ENCODE measurements around the gene KLRD1. TPM values are rescaled to one million over a fixed set of nuclear protein-coding genes. Genes with fewer than 3 reads are reported as not detected.
"Not testable (repeated sequence)": the region's sequence is repeated elsewhere in the genome, so short reads cannot be mapped to it uniquely, and the experiment has no call there.

The KLRD1 gene
- total RNA-seq, 4 donors from 2014 or later, result 0.02 to 1.9 (median 0.18) TPM

DNA sequence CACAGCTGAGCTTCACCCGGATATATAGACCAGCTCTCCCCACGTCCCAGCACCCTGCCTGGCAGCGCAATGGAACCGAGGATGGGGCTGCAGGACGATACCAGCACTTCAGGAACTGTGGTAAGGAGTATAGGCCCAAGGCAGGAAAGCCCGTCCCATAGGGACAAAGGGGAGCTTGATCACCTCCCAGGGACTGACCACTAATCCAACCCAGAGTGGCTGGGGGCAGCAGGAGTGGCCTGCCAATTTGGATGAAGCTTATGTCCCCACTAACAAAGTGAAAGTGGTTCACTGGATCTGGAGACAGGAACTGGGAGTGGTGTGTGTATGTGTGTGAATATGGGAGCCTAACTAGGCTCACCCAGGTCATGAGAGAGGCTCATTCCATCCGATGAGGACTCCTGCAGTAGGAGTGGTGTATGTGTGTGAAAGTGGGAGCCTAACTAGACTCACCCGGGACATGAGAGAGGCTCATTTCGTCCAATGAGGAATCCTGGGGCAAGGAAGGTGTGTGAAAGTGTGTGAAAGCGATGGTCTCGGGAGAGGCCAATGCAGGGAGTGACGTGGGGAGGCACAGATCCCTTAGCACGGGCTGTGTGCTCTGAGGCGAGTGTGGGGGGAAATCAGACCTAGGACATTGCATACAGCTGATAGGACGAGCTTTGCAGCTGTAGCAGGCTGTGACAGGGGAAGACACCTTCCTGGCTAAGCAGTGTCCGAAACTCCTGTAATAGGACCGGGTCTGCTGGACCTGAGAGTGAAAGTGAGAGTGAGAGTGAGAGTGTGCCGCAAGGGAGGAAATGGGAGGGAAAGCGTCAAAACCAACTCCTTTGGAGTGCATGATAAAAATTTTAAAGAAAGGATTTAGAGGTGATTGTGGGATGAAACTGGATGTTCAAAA is 56.5 kb downstream of the KLRD1 start:
- 4 to 5% methylated on average over 17 of the region's 19 CpGs for WGBS, 2 donors
- intact Hi-C loops (cut with DNase I; ENCODE audit: low total_unique reads), result no loop called here
- TF ChIP-seq, protein P1, sequence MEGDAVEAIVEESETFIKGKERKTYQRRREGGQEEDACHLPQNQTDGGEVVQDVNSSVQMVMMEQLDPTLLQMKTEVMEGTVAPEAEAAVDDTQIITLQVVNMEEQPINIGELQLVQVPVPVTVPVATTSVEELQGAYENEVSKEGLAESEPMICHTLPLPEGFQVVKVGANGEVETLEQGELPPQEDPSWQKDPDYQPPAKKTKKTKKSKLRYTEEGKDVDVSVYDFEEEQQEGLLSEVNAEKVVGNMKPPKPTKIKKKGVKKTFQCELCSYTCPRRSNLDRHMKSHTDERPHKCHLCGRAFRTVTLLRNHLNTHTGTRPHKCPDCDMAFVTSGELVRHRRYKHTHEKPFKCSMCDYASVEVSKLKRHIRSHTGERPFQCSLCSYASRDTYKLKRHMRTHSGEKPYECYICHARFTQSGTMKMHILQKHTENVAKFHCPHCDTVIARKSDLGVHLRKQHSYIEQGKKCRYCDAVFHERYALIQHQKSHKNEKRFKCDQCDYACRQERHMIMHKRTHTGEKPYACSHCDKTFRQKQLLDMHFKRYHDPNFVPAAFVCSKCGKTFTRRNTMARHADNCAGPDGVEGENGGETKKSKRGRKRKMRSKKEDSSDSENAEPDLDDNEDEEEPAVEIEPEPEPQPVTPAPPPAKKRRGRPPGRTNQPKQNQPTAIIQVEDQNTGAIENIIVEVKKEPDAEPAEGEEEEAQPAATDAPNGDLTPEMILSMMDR (IDR thresholded peaks at IDR 0.05), result no peak
- no peak for TF ChIP-seq POLR2A (IDR thresholded peaks at IDR 0.05)
- peak overlapping the region; percentile 50 for H3K4me3 ChIP-seq (ENCODE audit: low read depth, poor library complexity, severe bottlenecking)
- DNase-seq (ENCODE audit: low spot score in 2 of 2), result no peak

DNA sequence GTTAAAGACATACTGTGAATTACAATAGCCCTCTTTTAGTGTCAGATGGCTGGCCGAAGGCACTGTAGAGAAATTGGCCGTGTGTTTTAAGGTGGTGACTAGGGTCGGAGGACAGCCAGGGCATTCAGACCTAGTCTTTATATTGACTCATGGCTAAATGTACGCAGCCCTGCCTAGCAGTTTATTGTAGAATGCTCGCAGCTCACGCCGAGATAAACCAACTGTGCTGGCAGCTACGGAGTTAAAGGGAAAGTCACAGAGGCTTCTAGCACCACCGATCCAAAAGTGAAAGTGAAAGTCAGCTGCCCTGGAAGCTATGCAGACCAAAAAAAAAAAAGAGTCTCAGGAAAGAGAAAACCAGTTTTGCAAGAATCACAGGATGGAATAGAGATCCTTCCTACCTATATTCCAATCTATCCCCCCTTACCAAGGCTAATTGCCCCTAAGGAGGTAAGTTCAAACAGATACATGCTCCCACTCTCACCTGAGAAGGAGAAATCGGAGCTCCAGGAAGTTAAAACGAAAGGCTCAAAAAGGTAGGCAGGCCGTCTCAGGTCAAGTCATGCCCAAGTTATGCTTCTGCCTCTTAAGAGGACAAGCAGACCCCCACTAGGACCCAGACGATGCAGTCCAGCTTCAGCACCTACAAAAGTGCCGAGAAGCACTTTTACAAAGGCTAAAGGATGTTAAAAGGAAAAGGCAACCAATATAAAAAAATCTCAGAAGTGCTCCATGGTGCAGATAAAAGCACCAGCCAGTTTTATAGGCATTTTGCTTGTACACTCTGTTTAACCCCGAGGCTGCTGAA is 57.3 kb downstream of the KLRD1 start:
- H3K4me3 ChIP-seq (ENCODE audit: low read depth, poor library complexity, severe bottlenecking), result peak overlapping the region; percentile 50
- TF ChIP-seq, protein P1 (IDR thresholded peaks at IDR 0.05), result no peak
- DNase-seq (ENCODE audit: low spot score in 2 of 2), result peak in 1 of 2 donors; percentile 56
- WGBS, 2 donors, result 0 to 1% methylated on average over 15 of the region's 15 CpGs
- intact Hi-C loops (cut with DNase I; ENCODE audit: low total_unique reads), result no loop called here

DNA sequence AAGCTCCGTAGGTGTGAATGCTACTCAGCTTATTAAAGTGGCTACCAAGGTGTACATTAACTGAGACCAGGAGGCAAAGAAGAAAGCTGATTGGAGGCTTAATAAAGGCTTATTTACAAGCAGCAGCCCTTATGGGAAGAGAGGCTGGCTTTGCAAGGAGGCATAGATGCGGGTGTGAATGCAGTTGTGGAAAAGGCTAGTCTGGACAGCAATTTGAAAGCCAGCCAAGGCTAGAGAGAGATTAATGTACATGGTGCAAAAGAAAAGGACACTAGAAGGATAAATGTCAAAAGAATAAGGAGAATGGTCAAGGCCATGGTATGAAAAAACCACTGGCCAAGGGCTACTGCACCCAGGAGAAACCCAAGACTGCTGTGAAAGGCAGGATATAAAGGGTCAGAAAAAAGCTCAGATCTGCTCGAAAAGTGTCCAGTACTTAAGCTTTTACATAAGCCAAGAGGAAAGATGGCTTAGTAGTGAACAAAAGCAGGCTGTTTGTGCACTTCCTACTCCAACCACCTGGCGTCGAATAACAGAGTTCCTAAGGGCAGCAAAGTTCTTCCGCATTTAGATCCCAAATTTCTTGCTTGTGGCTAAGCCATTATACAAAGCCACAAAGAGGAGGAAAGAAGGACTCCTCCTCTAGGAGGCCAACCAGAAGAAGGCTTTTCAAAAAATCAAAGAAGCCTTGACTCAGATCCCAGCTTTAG is 58.2 kb downstream of the KLRD1 start:
- no peak for TF ChIP-seq POLR2A (IDR thresholded peaks at IDR 0.05)
- TF ChIP-seq, protein P1 (IDR thresholded peaks at IDR 0.05), result no peak
- intact Hi-C loops (cut with DNase I; ENCODE audit: low total_unique reads), result no loop called here
- WGBS, 2 donors, result 28 to 29% methylated on average over 6 of the region's 6 CpGs
- no peak for DNase-seq (ENCODE audit: low spot score in 2 of 2)
- H3K4me3 ChIP-seq (ENCODE audit: low read depth, poor library complexity, severe bottlenecking), result no peak overlapping the region

DNA sequence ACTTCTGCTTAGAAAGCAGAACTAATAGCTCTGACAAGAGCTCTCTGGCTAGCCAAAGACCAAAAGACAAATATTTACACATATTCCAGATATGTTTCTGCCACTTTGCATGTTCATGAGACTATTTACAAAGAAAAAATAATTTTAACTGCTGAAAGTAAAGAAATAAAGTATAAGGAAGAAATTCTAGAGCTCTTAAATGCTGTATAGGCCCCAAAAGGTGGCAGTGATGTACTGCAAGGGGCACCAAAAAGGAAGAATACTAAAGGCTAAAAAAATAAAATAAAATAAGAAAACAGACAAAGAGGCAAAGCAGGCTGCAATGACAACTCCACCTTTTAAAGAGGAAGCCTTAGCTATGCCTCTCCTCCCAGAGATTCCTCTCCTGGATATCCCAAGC is 59.2 kb downstream of the KLRD1 start:
- DNase-seq (ENCODE audit: low spot score in 2 of 2), result no peak
- TF ChIP-seq, protein P1 (IDR thresholded peaks at IDR 0.05), result no peak
- TF ChIP-seq POLR2A (IDR thresholded peaks at IDR 0.05), result no peak
- no peak overlapping the region for H3K4me3 ChIP-seq (ENCODE audit: low read depth, poor library complexity, severe bottlenecking)
- intact Hi-C loops (cut with DNase I; ENCODE audit: low total_unique reads), result no loop called here

DNA sequence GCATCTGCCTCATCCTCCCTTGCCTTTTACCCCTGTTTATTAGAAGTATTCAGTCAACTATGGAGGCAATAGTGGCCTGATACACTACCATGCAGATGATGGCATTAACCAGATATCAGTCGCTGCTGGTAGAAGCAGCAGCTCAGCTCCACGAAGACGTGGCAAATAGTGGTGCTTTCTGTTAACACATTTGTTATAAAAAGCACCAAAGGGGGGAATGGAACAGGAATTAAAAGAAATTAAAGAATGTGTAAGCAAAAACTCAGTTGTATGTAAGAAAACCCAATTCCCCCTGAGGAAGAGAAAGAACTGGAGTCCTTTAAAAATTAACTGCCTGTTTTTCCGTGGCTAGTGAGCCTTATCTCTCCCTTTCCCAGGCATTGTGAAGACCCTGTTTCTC is 60.0 kb downstream of the KLRD1 start:
- DNase-seq (ENCODE audit: low spot score in 2 of 2); H3K4me3 ChIP-seq (ENCODE audit: low read depth, poor library complexity, severe bottlenecking); intact Hi-C loops (cut with DNase I; ENCODE audit: low total_unique reads): not testable (repeated sequence)
- WGBS, 2 donors, result 69 to 70% methylated on average over 4 of the region's 4 CpGs

Measured in lower leg skin (tissue), 4 donors.